Ovary (tissue), 3 donors: Measurements from ENCODE around the gene LEFTY2.

ENCODE experiments used
- POLR2A ChIP-seq: fragments of 450-650 bp; IDR thresholded peaks from one replicate; pipeline ENCODE4 v1.6.1; 2017; ENCODE audit warnings: antibody characterized with exemption, mild to moderate bottlenecking, moderate library complexity
- TF ChIP-seq, protein P1 (sequence below), 3 donors: fragments of 450-650 bp in 2 of 3; fragments of 200-600 bp in 1 of 3; IDR thresholded peaks; one replicate each; pipeline versions ENCODE4 v1.5.1 to v1.8.0; 2016 to 2022; ENCODE audit warnings: antibody characterized with exemption in 3 of 3, mild to moderate bottlenecking in 1 of 3
- donor health status: DM: no; HTN: no; CAD: no.

DNA sequence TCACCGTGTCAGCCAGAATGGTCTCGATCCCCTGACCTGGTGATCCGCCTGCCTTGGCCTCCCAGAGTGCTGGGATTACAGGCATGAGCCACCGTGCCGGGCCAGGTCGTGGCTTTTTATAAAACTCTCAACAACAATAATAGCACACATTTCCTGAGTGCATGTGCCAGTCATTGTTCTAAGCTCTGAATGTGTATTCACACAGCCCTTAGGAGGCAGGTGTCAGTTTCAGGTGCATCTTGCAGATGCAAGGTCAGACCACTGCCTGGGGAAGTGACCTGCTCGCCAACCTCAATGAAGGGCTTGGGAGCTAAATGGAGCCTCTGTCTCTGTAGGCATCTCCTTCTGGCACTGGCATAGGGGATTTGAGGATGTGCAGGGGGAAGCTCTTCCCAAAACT is 1.6 kb upstream of the LEFTY2 start:
- TF ChIP-seq, protein P1, sequence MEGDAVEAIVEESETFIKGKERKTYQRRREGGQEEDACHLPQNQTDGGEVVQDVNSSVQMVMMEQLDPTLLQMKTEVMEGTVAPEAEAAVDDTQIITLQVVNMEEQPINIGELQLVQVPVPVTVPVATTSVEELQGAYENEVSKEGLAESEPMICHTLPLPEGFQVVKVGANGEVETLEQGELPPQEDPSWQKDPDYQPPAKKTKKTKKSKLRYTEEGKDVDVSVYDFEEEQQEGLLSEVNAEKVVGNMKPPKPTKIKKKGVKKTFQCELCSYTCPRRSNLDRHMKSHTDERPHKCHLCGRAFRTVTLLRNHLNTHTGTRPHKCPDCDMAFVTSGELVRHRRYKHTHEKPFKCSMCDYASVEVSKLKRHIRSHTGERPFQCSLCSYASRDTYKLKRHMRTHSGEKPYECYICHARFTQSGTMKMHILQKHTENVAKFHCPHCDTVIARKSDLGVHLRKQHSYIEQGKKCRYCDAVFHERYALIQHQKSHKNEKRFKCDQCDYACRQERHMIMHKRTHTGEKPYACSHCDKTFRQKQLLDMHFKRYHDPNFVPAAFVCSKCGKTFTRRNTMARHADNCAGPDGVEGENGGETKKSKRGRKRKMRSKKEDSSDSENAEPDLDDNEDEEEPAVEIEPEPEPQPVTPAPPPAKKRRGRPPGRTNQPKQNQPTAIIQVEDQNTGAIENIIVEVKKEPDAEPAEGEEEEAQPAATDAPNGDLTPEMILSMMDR (IDR thresholded peaks at IDR 0.05), result no peak
- TF ChIP-seq POLR2A, result no peak
